H1 (cell line): ENCODE measurements around the gene MBP. TPM values are rescaled to one million over a fixed set of nuclear protein-coding genes. Genes with fewer than 3 reads are reported as not detected.

Source experiments
- ASH2L ChIP-seq: fragments of 200-600, 300-600 bp; sonication (generic); IDR thresholded peaks from one replicate; pipeline ENCODE4 v1.7.1; 2017; ENCODE audit warnings: low read length
- CBX8 ChIP-seq: fragments of 300-800, 300-1000 bp; sonication (generic); IDR thresholded peaks from 2 replicates; pipeline ENCODE4 v1.7.1; 2016; ENCODE audit warnings: low read depth, low read length, borderline replicate concordance
- MAFK ChIP-seq: IDR thresholded peaks from 2 replicates; pipeline ENCODE4 v1.6.1; 2012; ENCODE audit warnings: low read depth, mild to moderate bottlenecking, improper control_type of control experiment, low read length
- polyA plus RNA-seq, 7 experiments: library from polyadenylated mRNA; depleted of rRNA in 3 of 7; stranded (reverse) in 5 of 7; unstranded in 2 of 7; fragments of >200 nt in 5 of 7; fragments of 200-250 nt in 2 of 7; gene quantifications; 1 replicate in 5 of 7; 2 replicates in 1 of 7; 4 replicates in 1 of 7; pipeline versions ENCODE4 v1.2.1 to v1.2.3, GENCODE V29; 2011 to 2013; ENCODE audit warnings: missing spikeins in 2 of 7, mixed read lengths in 2 of 7
- total RNA-seq: library from RNA; stranded (reverse); fragmentation: NEBNext Ultra II Directional; extraction: Animal tissue kit (Norgen Biotek cat#: 25700); gene quantifications from 2 replicates; pipeline ENCODE4 v1.2.1, GENCODE V29; 2021

Gene MBP
- total and polyA plus RNA-seq, 2 of the 8 experiments (the other 6 are each of a cell fraction or from before 2014, with no cell fraction given) = 7.7 to 19.2 TPM

GRCh38 chr18:77146249-77147080 is 13.9 kb upstream of the MBP start (continued):
- no peak for TF ChIP-seq CBX8
- TF ChIP-seq ASH2L = no peak
- TF ChIP-seq MAFK = no peak
- TF ChIP-seq, all 59 proteins: peak for 0
